HG02798 (cell line): Measurements from ENCODE around the gene ABTB2.
"Not testable (repeated sequence)": the region's sequence is repeated elsewhere in the genome, so short reads cannot be mapped to it uniquely, and the experiment has no call there.

ENCODE experiments used
- ATAC-seq: cut with Tn5 transposase; IDR thresholded peaks from one replicate; pipeline ENCODE4 v1.9.1; 2021; ENCODE audit warnings: mild to moderate bottlenecking; ENCODE audit not compliant: unreplicated experiment, poor library complexity

The ABTB2 gene

DNA sequence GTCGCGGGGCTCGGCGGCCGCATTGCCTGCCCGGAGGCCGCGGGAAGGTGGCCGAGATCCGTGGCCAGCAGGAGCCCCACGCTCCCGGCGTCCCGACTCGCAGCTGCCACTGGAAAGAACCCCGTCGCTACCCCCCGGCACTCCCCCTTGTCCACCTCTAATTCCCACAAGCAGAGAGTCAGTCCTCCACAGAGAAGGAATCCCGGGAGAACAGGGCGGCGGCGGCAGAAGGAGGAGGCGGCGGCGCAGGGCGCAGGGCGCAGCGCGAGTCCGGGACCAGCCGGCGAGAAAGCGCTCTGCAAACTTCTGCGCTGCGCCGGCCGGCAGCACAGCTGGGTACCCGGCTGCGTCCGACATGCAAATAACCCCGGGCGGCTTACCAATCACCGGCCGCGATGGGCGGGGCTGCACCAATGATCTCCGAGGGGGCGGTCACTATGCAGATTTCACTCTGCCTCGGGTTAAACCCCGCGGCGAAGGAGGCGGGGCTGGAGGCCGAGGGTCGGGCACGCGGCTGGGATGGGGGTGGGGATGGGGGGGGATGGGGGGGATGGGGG, at the start of gene ABTB2:
Gene ABTB2, minus strand, starts transcription at position 310 of the 557 bp plus-strand sequence.
- ATAC-seq = peak; percentile 95

DNA sequence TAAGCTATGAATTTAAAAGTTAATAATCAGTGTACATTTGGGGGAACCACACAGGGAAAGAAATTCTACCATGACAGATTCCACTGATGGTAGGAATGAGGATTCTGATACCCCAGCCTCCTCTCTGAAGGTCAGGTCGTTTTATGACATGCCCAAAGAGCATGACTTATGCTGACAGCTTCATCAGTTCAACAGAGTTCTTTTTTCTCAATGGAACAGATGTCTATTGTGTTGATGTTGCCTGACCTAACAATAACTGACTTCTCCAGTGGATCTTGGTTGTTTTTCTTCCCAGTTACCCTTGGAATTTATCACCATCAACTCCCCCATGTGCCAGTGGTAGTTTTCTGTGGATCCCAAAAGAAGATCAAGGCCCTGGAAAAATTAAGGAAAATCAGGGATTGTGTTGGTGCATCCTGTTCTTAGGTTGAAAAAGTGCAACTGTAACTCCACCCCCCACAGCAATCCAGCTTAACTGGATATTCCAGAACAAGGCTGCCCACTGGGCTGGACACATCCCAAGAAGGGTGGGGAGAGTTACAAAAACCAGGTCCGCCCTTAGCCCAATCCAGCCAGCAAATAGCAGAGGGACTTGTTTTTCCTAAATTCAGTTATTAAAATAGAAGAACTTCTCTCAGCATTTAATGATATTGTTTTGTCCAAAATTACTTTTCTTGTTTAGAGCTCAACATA, 49.5 kb upstream of the ABTB2 start:
- no peak for ATAC-seq

DNA sequence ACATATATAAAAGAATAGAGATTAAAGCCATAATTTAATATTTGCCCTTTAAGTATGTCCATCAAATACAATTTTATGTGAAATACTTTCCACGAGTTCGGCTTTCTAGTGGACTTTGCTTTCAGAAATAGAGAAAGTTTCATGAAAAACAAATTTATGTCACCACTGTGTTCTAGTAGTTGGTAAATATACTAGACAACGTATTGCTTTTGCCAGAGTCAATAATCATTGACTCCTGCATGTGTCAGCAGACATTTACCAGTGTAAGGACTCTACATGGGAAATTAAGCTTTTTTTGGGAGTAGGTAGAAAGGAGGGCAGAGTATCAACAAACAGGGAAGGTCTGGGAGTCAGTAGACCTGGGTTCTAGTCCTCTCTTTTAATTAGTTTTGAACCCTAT, 48.6 kb upstream of the ABTB2 start:
- ATAC-seq = no peak

DNA sequence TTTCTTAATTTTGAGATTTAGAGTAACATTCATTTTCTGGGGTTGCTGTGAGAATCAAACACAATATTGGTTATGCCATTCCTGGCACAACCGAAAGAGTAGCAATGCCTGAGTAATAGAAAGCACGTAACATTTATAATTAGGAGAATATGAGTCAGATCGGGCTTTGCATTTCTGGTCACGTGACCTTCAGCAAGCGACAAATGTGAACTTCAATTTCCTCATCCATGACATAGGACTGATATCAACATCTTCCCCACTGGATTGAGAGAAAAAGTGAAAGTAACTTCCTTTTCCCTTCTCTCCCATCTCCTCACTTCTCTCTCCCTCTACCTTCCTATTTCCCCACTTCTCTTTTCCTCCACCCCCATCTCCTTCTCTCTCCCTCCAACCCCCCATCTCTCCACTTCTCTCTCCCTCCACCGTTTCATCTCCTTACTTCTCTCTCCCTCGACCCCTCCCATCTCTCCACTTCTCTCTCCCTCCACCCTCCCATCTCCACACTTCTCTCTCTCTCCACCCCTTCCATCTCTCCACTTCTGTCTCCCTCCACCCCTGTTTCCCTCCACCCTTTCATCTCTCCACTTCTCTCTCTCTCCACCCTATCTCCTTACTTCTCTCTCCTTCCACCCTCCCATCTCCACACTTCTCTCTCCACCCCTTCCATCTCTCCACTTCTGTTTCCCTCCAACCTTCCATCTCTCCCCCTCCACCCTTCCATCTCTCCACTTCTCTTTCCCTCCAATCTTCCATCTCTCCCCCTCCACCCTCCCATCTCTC, 47.5 kb upstream of the ABTB2 start:
- no peak for ATAC-seq

DNA sequence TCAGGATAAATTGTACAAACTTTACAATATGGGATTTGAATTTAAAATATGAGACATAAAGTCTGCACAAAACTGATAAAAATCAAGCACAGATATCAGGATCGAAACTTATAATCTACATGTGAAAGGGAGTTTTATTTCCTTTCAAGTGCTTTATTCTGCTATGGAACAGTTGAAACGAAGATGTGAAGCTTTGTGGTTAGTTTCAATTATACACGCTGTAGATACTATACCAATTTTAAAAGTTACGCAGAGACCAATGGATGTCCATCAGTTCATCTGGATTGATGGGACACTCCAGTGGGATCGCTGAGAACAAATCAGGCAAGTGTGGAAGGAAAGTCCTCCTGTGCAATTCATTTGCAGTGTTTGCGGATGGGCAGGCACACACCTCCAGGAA, 46.5 kb upstream of the ABTB2 start:
- ATAC-seq = no peak

DNA sequence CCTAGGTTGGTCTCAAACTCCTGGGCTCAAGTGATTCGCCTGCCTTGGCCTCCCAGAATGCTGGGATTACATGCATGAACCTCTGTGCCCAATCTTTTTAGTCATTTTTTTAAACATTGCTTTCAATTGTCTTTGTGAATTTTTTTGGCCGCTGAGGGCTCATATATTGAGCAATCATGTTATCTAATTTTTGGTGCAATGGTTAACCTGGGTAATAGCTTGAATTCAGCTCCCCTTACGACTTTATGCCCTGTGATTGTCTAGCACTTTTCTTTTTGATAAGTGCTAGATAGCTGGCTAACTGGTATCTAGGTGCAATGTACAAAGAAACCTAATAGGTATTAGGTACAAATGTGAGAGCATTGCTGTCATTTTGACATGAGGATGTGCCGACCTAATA, 45.6 kb upstream of the ABTB2 start:
- ATAC-seq = no peak

DNA sequence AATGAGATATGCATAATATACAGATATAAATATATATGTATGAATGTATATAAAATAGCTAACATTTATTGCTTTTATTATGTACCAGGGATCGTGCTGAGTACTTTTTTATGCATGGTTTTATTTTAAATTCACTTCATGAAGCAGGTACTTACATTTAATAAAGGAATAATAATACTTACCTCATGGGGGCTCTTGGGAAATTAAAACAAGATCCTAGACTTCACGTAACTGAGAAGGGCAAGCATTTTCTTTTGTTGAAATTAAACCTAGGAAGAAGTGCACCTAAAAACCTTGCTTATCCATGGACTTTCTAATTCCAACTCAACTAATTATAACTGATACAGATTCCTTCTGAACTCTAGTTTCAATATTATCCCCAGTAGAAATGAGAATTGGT, 40.0 kb upstream of the ABTB2 start:
- no peak for ATAC-seq

DNA sequence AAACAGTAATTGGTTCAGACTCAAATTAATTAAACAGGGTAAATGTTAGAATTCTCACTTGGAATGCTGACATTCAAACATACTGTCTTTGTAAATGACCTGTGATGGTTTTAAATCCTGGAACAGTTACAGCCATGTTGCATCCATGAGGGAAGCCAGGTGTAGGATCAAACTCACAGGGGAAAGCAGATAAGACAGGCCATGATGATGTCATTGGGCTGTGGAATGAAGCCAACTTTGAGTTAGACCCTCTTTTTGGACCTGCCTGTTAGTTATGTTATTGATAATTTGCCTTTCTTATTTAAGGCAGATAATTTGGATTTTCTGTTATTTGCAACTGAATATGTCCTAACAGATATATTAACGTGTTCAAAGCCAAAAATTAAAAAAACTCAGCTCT, 39.3 kb upstream of the ABTB2 start:
- no peak for ATAC-seq

DNA sequence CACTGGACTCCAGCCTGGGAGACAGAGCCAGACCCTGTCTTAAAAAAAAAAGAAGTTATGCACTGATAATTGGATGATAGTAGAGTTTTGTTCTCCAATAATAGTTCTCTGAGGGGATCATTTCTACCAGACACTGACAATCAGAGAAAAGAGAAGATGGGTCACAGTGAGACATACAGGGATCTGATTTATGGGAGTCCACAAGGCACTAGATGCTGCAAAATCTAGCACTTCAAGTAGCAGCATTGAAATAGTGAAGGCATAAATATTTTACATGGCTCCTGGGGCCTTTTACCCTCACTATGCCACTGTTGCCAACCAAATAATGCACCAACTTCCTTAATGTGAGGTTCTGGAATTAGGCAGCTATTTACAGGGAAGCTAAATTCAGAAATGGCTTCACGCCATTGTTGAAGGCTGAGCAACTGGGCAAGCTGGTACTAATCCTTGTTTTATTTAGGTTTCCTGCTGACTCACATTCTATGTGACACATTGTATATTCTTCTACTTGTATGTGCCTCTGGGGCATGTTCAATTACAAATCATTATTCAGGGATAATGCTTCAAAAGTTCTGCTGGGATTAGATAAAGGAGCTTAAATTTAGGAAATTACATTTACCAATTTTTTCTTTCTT, 38.2 kb upstream of the ABTB2 start:
- no peak for ATAC-seq

DNA sequence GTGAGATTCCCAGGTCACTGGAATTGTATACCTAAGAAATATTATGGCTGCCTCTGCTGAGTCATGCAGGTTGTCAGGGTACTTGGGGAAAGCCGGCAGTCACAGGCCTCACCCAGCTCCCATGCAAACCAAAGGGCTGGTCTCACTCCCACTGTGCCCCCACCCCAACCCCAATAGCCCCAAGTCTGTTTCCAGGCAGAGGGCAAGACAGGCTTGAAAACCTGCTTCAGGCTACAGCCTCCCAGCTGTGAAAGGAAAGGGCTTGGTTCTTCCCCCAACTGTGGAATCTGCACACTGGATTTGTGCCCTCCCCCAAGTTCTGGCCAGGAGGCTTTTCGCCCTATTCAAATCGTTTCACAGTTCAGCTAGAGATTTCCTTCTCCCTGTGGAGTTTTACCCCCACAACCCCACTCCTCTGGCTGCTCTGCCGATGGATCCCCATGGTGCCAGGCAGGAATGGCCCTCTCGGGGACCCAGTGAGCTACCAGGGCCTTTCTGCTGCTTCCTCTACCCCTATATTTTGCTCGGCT, 37.0 kb upstream of the ABTB2 start:
- no peak for ATAC-seq

DNA sequence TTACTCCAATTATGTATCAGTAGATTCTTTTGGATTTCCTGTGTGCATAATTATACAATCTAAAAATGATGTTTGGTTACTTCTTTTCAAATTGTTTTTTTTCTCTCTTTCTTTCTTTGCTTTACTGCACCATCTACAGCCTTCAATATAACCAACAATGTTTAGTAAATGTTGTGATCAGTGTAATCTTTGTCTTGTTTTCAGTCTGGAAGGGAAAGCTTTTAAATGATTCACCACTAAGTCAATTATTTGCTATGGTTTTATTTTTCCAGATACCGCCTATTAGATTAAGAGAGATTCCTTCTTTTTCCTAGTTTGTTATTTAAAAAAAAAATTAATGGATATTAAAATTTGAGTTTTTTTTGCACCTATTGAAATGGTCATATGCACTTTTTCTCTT, 29.8 kb upstream of the ABTB2 start:
- no peak for ATAC-seq

DNA sequence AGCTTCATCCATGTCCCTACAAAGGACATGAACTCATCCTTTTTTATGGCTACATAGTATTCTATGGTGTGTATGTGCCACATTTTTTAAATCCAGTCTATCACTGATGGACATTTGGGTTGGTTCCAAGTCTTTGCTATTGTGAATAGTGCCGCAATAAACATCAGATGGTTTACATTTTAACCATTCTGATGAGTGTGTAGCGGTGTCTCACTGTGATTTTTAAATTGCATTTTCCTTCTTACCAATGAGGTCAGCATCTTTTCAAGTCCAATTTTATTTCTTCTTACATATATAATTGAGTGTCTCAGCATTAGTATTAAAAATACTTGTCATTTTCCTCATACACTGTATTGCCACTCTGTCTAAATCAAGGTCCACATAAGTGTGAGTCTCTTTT, 28.5 kb upstream of the ABTB2 start:
- ATAC-seq = not testable (repeated sequence)

DNA sequence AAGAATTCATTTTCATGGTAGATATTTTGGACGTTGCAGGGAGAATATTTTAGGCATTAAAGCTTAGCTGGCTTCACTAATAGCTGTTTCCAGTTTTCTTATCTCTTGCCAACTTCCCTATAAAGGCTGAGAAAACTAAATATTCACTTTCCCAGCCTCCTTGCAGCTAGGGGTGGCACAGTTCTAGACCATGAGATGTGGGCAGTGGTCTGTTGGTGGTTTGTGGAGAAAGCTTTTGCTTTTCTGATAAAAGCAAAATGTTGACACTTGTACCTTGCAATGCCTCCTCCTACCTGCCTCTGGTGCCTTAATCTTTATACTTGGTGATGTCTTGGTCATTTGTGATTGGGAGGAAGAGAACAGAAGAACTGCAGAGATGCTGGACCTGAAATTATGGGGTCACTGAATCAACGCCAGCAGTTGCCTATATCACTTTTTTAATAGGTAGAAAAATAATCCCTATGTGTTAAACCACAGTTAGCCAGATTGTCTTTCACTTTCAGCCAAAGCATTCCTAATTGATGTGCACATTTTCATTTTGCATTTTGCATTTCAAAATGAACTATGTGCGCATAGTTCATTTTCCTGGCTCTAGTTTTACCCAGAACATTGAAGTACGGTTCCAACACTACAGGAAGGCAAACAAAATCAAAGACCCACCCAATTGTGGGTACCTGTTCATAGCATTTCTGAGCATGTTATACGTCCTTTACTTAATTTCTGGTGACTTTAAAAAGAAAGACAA, 24.9 kb upstream of the ABTB2 start:
- no peak for ATAC-seq

DNA sequence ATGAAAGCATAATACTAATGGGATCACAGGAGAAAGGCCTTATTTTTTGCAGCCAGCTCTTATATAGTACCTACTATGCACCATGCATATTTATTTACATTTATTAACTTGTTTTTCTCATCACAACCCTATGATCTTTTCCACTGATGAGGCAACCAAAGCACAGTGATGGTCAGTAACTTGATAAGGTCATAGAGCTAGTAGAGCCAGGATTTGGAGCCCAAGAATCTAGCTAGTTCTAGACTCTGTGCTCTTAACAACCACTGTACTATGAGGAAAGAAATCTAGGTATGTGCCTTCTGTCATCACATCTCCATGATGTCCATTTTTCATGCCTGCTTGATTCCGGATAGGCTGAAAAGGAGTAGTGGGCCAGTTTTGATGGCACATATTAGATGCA, 24.0 kb upstream of the ABTB2 start:
- ATAC-seq = no peak

DNA sequence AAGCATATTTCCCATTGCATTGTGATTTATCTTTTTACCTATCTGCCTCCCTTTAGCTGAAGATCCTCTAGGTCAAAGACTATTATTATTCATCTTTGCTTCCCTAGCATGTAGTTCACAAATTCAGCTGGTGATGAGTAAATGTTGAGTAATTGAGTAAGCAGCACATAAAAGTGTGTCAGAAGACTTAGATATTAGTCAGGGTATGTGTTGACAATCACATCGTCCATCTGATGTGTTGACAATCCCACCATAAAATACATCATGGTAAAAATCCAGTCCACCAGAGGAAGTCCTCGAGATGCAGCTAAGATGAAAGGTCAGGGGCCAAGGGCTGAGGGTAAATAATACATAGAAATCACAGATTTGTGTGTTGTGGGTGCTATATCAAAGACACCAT, 22.9 kb upstream of the ABTB2 start:
- no peak for ATAC-seq

DNA sequence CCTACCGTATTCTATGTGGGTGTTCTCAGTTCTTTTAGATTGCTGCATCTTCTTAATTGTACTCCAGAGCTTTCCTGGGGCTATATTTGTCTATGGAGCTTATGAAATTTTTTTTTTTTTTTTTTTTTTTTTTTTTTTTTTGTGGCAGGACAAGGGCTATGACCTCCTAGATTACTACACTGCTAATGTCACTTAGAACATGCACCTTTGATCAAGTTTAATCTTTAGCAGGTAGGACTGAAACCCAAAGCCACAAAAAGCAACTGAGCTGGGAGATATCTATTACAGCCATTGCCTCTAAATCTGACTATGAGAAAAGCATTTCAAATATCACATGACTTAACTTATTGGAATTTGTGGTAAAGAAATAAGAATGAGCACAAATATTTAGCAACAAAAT, 21.7 kb upstream of the ABTB2 start:
- no peak for ATAC-seq

DNA sequence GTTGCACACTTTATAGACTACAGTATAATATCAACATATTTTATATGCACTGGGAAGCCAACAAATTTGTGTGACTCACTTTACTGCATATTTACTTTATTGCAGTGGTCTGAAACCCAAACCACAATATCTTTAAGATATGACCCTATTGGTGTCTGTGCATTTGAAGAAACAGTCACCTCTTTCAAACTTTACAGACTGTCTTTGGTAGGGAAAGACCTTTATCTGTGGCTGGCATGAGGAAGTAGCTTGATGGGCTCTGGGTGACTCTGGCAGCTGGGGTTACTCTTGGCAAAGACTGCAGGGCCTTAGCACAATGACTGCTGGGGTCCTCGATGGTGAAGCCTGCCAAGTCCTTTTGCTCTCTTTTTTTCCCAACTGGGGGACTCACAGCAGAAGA, 21.3 kb upstream of the ABTB2 start:
- ATAC-seq = no peak

DNA sequence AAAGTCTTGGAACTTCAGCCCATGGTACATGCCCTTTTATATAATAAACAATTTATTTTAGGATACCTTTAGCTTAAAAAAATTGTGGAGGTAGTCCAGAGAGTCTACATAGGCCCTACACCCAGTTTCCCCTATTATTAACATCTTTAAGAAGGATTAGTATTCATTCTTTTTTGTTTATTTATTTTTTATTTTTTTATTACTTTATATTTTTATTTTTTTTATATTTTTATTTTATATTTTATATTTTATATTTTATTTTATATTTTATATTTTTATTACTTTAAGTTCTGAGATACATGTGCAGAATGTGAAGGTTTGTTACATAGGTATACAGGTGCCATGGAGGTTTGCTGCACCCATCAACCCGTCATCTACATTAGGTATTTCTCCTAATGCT, 15.9 kb upstream of the ABTB2 start:
- no peak for ATAC-seq

DNA sequence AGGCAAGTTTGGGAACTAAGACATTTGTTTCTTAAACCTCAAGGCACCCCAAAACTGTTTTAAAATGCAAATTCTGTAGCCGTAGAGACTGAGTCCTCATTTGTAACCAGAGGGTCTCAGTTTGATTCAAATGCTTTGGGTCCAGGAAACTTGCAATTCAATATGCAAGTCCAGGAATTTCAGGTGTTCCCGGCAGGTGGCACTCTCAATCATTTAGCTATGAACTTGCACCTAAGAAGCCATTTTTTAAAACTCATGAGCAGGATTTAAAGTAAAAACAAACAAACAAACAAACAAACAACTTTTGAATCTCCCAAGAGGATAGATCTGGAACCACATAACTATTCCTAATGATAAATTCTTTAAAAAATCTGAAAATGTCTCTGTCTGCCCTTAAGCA, 8.7 kb upstream of the ABTB2 start:
- ATAC-seq = no peak

DNA sequence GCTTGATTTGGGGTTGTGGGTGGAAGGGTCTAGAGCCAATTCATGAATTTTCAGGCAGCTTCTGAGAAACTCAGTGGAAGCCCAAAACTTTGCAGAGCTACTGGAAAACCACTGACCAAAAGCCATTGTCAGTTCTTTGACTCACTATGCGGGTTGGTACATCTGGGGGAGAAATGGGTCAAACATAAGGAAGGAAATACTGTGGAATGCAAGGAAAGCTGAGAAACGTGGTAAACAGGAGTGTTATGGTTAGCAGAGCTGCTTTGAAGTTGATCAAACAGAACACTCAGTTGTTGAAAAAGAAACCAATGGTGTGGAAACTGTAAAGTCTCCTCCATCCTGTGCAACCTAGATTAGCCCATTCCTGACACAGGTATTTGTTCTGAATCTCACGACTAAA, 6.3 kb upstream of the ABTB2 start:
- ATAC-seq = no peak
